ENCODE results near the gene NTNG1.
A peak's percentile ranks its signal among the peaks of the same experiment; 100 is the strongest.

Gene NTNG1

DNA sequence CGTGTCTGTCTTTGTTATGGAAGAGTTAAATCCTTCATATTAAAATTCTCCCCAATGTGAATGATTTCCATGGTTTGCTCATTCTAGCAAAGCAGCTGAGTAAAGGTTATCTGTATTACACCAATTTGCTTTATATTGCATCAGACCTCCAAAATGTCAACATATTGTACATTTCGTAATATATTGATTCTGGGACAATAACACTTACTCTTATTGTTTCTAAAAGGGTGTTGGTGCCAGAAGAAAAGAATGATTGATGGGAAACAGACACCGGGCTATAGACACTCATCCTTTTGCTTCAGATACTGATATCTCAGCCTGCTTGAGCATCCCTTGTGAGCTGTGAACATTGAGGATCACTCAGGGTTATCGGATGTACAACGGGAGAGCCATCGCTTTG, 7.0 kb downstream of the NTNG1 start:
- no peak for DNase-seq
- peaks cover 2% of the 10 kb centered on the region; the same call in 1 of the 2 replicates for H3K4me1 ChIP-seq
- H3K4me3 ChIP-seq (ENCODE audit: low read depth, low read length) = no peak overlapping the region
- no peaks in the 10 kb centered on the region for H3K36me3 ChIP-seq
- H3K9me3 ChIP-seq = no peaks in the 10 kb centered on the region
- no peaks in the 10 kb centered on the region for H3K27me3 ChIP-seq
- TF ChIP-seq, protein P1, sequence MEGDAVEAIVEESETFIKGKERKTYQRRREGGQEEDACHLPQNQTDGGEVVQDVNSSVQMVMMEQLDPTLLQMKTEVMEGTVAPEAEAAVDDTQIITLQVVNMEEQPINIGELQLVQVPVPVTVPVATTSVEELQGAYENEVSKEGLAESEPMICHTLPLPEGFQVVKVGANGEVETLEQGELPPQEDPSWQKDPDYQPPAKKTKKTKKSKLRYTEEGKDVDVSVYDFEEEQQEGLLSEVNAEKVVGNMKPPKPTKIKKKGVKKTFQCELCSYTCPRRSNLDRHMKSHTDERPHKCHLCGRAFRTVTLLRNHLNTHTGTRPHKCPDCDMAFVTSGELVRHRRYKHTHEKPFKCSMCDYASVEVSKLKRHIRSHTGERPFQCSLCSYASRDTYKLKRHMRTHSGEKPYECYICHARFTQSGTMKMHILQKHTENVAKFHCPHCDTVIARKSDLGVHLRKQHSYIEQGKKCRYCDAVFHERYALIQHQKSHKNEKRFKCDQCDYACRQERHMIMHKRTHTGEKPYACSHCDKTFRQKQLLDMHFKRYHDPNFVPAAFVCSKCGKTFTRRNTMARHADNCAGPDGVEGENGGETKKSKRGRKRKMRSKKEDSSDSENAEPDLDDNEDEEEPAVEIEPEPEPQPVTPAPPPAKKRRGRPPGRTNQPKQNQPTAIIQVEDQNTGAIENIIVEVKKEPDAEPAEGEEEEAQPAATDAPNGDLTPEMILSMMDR (IDR thresholded peaks at IDR 0.05; ENCODE audit: low read depth, low read length) = no peak

DNA sequence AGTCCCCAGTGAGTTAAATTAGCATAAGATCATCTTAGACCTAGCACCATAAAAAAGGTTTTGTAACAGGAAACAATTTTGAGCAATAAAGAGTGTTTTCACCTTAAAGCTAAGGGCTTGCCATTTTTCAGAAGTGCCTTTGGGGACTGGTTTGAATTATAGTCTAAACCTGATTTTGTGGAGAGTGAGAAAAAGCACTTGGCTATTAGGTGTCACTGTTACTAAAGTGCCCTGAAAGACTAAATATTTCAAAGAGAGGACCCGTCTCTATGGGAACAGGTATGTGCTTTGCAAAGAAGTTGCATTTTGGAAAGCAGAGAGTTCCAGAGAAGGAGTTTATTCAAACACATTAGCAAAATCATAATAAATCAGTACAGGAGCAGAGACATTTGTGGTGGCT, 9.1 kb downstream of the NTNG1 start:
- Histone ChIP-seq H3K4me1 (peaks cover 2% of the 10 kb centered on the region; the same call in 1 of the 2 replicates), H3K9me3 (no peaks in the 10 kb centered on the region), H3K27me3 (no peaks in the 10 kb centered on the region), H3K36me3 (no peaks in the 10 kb centered on the region), H3K4me3 (ENCODE audit: low read depth, low read length) (no peak overlapping the region)
- TF ChIP-seq, protein P1 (IDR thresholded peaks at IDR 0.05; ENCODE audit: low read depth, low read length) = no peak
- DNase-seq = no peak

DNA sequence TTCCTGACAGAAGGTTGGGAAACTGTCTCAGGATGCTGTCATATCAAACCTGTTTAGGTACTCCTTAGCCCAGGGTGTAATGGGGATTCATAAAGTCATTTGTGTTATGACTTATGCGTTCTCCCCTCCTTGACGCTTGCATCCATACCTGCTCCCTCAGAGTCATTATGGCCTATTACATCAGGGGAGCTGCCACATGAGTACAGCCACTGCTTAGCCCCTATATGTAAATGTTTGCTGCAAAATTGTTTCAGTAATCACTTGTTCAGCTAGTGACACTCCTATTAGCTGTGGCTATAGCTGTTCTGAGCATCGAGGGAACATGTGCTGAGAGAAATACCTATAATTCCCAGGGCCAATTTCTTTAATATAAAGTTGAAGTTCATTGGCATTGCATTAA, 10.5 kb downstream of the NTNG1 start:
- no peak for DNase-seq
- Histone ChIP-seq H3K9me3 (no peaks in the 10 kb centered on the region), H3K4me1 (no peaks in the 10 kb centered on the region; the same call in 1 of the 2 replicates), H3K36me3 (no peaks in the 10 kb centered on the region), H3K4me3 (ENCODE audit: low read depth, low read length) (no peak overlapping the region), H3K27me3 (no peaks in the 10 kb centered on the region)
- TF ChIP-seq, protein P1 (IDR thresholded peaks at IDR 0.05; ENCODE audit: low read depth, low read length) = no peak

DNA sequence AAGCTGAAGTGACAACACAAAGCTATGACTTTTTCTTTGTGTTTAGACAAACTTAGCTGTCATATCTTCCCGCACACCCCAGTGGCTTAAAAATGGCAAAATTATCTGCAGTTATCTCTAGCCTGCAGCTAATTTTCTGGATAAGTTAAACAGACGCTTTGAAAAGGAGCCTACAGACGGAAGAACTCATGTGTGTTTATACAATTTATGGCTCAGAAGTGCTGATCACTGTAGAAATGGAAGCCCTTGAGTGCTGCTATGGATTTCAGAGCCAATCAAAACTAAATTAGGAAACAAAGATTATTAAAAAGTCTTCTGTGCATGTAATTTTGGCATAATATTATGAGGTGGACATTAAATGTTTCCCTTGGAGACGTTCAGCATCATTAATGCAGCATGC, 11.6 kb downstream of the NTNG1 start:
- no peaks in the 10 kb centered on the region for H3K9me3 ChIP-seq
- no peak for DNase-seq
- no peaks in the 10 kb centered on the region for H3K36me3 ChIP-seq
- no peak overlapping the region for H3K4me3 ChIP-seq (ENCODE audit: low read depth, low read length)
- no peaks in the 10 kb centered on the region; the same call in 1 of the 2 replicates for H3K4me1 ChIP-seq
- TF ChIP-seq, protein P1 (IDR thresholded peaks at IDR 0.05; ENCODE audit: low read depth, low read length) = no peak
- no peaks in the 10 kb centered on the region for H3K27me3 ChIP-seq

DNA sequence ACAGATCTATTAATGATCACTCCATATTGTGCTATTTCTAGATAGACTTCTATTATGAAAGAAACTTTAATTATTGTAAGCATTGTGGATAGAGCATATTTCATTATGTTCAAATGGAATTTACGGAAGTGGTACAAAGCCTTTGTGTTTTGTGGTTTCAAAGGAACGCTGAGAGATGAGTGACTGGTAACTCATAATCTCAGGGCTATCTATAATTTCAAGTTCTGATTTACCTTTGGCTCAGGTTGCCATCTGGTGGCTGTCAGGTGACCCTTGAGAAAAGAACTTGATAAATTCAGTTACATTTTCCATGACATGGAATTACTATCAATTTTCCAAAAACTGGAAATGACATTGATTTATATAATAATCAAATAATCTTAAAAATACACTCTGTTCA, 12.2 kb downstream of the NTNG1 start:
- Histone ChIP-seq H3K36me3 (no peaks in the 10 kb centered on the region), H3K4me3 (ENCODE audit: low read depth, low read length) (no peak overlapping the region), H3K27me3 (no peaks in the 10 kb centered on the region), H3K4me1 (no peaks in the 10 kb centered on the region; the same call in 1 of the 2 replicates), H3K9me3 (no peaks in the 10 kb centered on the region)
- TF ChIP-seq, protein P1 (IDR thresholded peaks at IDR 0.05; ENCODE audit: low read depth, low read length) = peak; percentile 27; the same call in 1 of the 2 replicates
- no peak for DNase-seq

DNA sequence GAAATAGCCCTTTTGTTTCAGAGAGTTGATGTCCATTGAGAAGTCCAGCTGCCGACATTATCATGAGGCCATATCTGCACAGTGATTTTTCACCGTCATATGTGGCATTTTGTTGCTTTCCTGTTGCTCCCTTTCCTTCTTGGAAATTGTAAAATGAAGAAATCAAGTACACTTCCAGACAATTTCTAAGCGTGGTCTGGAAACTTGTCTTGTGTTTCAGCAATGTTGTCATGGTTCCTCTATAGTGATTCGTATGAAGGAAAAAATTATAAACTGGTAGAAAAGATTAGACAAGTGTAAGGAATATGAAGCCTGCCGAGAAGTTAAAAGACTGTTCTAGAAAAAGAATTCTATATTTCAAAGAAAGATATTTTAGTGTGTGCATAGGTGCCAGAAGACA, 17.7 kb downstream of the NTNG1 start:
- TF ChIP-seq, protein P1 (IDR thresholded peaks at IDR 0.05; ENCODE audit: low read depth, low read length) = no peak
- no peak for DNase-seq
- Histone ChIP-seq H3K4me1 (no peaks in the 10 kb centered on the region), H3K4me3 (ENCODE audit: low read depth, low read length) (no peak overlapping the region), H3K36me3 (no peaks in the 10 kb centered on the region), H3K9me3 (no peaks in the 10 kb centered on the region), H3K27me3 (no peaks in the 10 kb centered on the region)
